K562 (cell line): ENCODE measurements around the gene ACTR3C. TPM values are rescaled to one million over a fixed set of nuclear protein-coding genes. Genes with fewer than 3 reads are reported as not detected.

ENCODE experiments used
- ATAC-seq: fragments of 200-7000 bp; cut with Tn5 transposase; 3 replicates; pipeline ENCODE4 v1.9.1; 2020; ENCODE audit warnings: moderate library complexity
- BruUV-seq: library from RNA; stranded (reverse); fragments of 400-500 nt; replicated peaks from 2 replicates; lab custom pipeline; 2021; lab: Mats Ljungman, UMichigan
- CTCF ChIA-PET: fragments of 300-600 bp; formaldehyde crosslinking; extraction: SDS; loops from one replicate; lab custom pipeline; 2021; ENCODE audit warnings: low intra/inter-chr PET ratio; lab: Yijun Ruan, JAX
- POLR2A ChIA-PET: fragments of 300-600, 350-650 bp; sonication (Branson Sonifier 250); formaldehyde crosslinking; extraction: SDS; loops from one replicate; lab custom pipeline; 2021; ENCODE audit warnings: antibody characterized with exemption, inconsistent platforms; lab: Yijun Ruan, JAX
- DNase-seq, 4 experiments: peaks; one replicate each; pipeline versions ENCODE4 v3.0.0 to v3.0.0-alpha.2; 2011 to 2018; ENCODE audit warnings: low spot score in 3 of 4, mixed read lengths in 3 of 4; ENCODE audit errors: extremely low read depth in 1 of 4
- FAIRE-seq: peaks from 2 replicates; lab custom pipeline; 2011; peaks lifted over from hg19 to GRCh38; lab: Jason Lieb, UNC
- H2AFZ ChIP-seq: 2 replicates; pipeline ENCODE4 v1.6.0; 2011; ENCODE audit warnings: low read depth, low read length, control low read depth, inconsistent platforms
- H3K27ac ChIP-seq: fragments of 200-600 bp; 3 replicates; pipeline ENCODE4 v1.8.0; 2011; ENCODE audit warnings: low read depth, mild to moderate bottlenecking, control low read depth, inconsistent platforms, low read length, moderate library complexity, mixed read lengths; ENCODE audit errors: extremely low read depth
- H3K27me3 ChIP-seq, 2 experiments: fragments of 300-600 bp in 1 of 2; 2 replicates in 1 of 2; 3 replicates in 1 of 2; pipeline versions ENCODE4 v1.6.0 to v1.8.0; 2011; ENCODE audit warnings: inconsistent platforms in 2 of 2, low read length in 2 of 2, mild to moderate bottlenecking in 1 of 2, mixed read lengths in 1 of 2, moderate library complexity in 1 of 2; ENCODE audit not compliant: control insufficient read depth in 2 of 2, insufficient read depth in 2 of 2
- H3K36me3 ChIP-seq: fragments of 300-600 bp; 3 replicates; pipeline ENCODE4 v1.8.0; 2011; ENCODE audit warnings: mild to moderate bottlenecking, low read length, inconsistent platforms; ENCODE audit not compliant: control insufficient read depth, insufficient read depth
- H3K4me1 ChIP-seq, 2 experiments: fragments of 200-600 bp in 1 of 2; replicated peaks in 1 of 2; 2 replicates in 1 of 2; 3 replicates in 1 of 2; pipeline versions ENCODE4 v1.5.1 to v1.8.0; 2011; ENCODE audit warnings: inconsistent platforms in 2 of 2, low read length in 2 of 2, mild to moderate bottlenecking in 1 of 2, mixed read lengths in 1 of 2, moderate library complexity in 1 of 2; ENCODE audit not compliant: control insufficient read depth in 2 of 2, insufficient read depth in 2 of 2
- H3K4me2 ChIP-seq: 2 replicates; pipeline ENCODE4 v1.6.1; 2011; ENCODE audit warnings: low read length, control low read depth, inconsistent platforms, mixed read lengths; ENCODE audit not compliant: insufficient read depth
- H3K4me3 ChIP-seq: fragments of 200-600 bp; sonication (generic), shearing (Covaris generic); 2 replicates; pipeline ENCODE4 v1.5.1; 2016; ENCODE audit warnings: control low read depth, inconsistent platforms
- H3K79me2 ChIP-seq: fragments of 200-600 bp; 3 replicates; pipeline ENCODE4 v1.8.0; 2011; ENCODE audit warnings: low read length, inconsistent platforms; ENCODE audit not compliant: control insufficient read depth, insufficient read depth
- H3K9ac ChIP-seq, 2 experiments: 2 replicates each; pipeline versions ENCODE4 v1.6.0 to v1.6.1; 2011; ENCODE audit warnings: low read depth in 2 of 2, low read length in 2 of 2, control low read depth in 1 of 2, inconsistent platforms in 1 of 2, mild to moderate bottlenecking in 1 of 2, mixed read lengths in 1 of 2; ENCODE audit not compliant: insufficient read depth in 1 of 2
- H3K9me1 ChIP-seq: one replicate; pipeline ENCODE4 v1.6.0; 2011; ENCODE audit warnings: inconsistent platforms, mild to moderate bottlenecking, low read length, moderate library complexity; ENCODE audit not compliant: control insufficient read depth, insufficient read depth
- H3K9me3 ChIP-seq: replicated peaks from 2 replicates; pipeline ENCODE4 v1.5.1; 2011; ENCODE audit warnings: low read depth, low read length, inconsistent platforms; ENCODE audit not compliant: control insufficient read depth, insufficient read depth
- H4K20me1 ChIP-seq: replicated peaks from 2 replicates; pipeline ENCODE4 v1.6.1; 2011; ENCODE audit warnings: low read length, inconsistent platforms, mixed read lengths; ENCODE audit not compliant: control insufficient read depth, insufficient read depth
- HNRNPK ChIP-seq: fragments of 200-400 bp; formaldehyde crosslinking; IDR thresholded peaks from one replicate; pipeline ENCODE4 v1.6.1; 2018; ENCODE audit warnings: mild to moderate bottlenecking, low read depth, low read length; ENCODE audit not compliant: poor library complexity, severe bottlenecking
- ILK ChIP-seq: fragments of 450-650 bp; IDR thresholded peaks from 2 replicates; pipeline ENCODE4 v1.6.1; 2016; ENCODE audit warnings: missing genetic modification characterization, low read depth, mild to moderate bottlenecking, missing compliant biosample characterization, moderate library complexity, borderline replicate concordance
- KDM1A ChIP-seq, 2 experiments: fragments of 450-650 bp; IDR thresholded peaks; 2 replicates each; pipeline ENCODE4 v1.6.1; 2016; ENCODE audit warnings: mild to moderate bottlenecking in 2 of 2
- PHF8 ChIP-seq: fragments of 200-600 bp; sonication (generic); IDR thresholded peaks from 2 replicates; pipeline ENCODE4 v1.6.1; 2012; ENCODE audit warnings: mixed run types, mild to moderate bottlenecking, inconsistent platforms, low read length, moderate library complexity, borderline replicate concordance
- POU5F1 ChIP-seq: fragments of 150-350 bp; IDR thresholded peaks from 2 replicates; pipeline ENCODE4 v1.6.1; 2014; ENCODE audit warnings: borderline replicate concordance, low read length, low read depth, mild to moderate bottlenecking; ENCODE audit not compliant: partially characterized antibody
- SRF ChIP-seq, 2 experiments: fragments of 250-450, 450-650 bp in 1 of 2; sonication (Bioruptor Pico) in 1 of 2; sonication (generic) in 1 of 2; formaldehyde crosslinking; IDR thresholded peaks; 2 replicates each; pipeline versions ENCODE4 v1.5.0 to v1.5.1; 2020 to 2022; ENCODE audit warnings: mild to moderate bottlenecking in 1 of 2, missing genetic modification reagents in 1 of 2
- WGBS: fragments of 100-300 bp; shearing (Covaris generic); methylation state at CpG from one replicate; pipeline ENCODE4 v1.1.6; 2016; ENCODE audit warnings: low coverage, mixed read lengths; ENCODE audit not compliant: insufficient coverage; ENCODE audit errors: missing lambda C conversion rate; 5-methylcytosine and 5-hydroxymethylcytosine counted together
- in situ Hi-C: fragments of 300-500 bp; cut with MboI; formaldehyde crosslinking; loops from 4 replicates; pipeline ENCODE4 v1.15.0; 2018; ENCODE audit warnings: inconsistent platforms, mixed read lengths
- intact Hi-C: fragments of 100-400 bp; cut with micrococcal nuclease; formaldehyde crosslinking; loops from 2 replicates; pipeline ENCODE4 v1.14.2; 2022
- polyA plus RNA-seq, 8 experiments: library from polyadenylated mRNA; depleted of rRNA in 4 of 8; stranded (reverse) in 5 of 8; unstranded in 3 of 8; fragments of >200 nt; fragmentation: Nextera tagmentation in 2 of 8; fragmentation: Illumina TruSeq in 1 of 8; extraction: Ambion mirVana in 2 of 8; extraction: Trizol in 1 of 8; gene quantifications; 2 replicates each; pipeline versions ENCODE4 v1.2.1 to v1.2.3, GENCODE V29; 2011 to 2014; ENCODE audit warnings: inconsistent platforms in 1 of 8, missing spikeins in 1 of 8
- total RNA-seq, 7 experiments: library from RNA; depleted of rRNA in 6 of 7; stranded (reverse); fragments of >200 nt in 6 of 7; fragmentation: Illumina TruSeq in 2 of 7; extraction: Trizol in 2 of 7; gene quantifications; 2 replicates each; pipeline versions ENCODE4 v1.2.1 to v1.2.3, GENCODE V29; 2011 to 2021; ENCODE audit warnings: low replicate concordance in 1 of 7
- TF ChIP-seq, protein P1 (sequence below): sonication (generic); formaldehyde crosslinking; IDR thresholded peaks from 2 replicates; pipeline ENCODE4 v1.8.0; 2022; ENCODE audit warnings: missing genetic modification reagents, mild to moderate bottlenecking, borderline replicate concordance
- TF ChIP-seq, protein P2 (sequence below): fragments of 250-450 bp; sonication (Bioruptor Pico); IDR thresholded peaks from 2 replicates; pipeline ENCODE4 v1.8.0; 2021; ENCODE audit warnings: borderline replicate concordance, mild to moderate bottlenecking, moderate library complexity; ENCODE audit not compliant: poor library complexity, severe bottlenecking
- TF ChIP-seq, protein P3 (sequence below): sonication (generic); formaldehyde crosslinking; IDR thresholded peaks from 2 replicates; pipeline ENCODE4 v1.8.0; 2022; ENCODE audit warnings: mild to moderate bottlenecking, missing genetic modification reagents

Gene ACTR3C
- total and polyA plus RNA-seq, 9 of the 15 experiments (the other 6 are each of a cell fraction or from before 2014, with no cell fraction given): 9.0 to 35.4 (median 13.3) TPM

DNA sequence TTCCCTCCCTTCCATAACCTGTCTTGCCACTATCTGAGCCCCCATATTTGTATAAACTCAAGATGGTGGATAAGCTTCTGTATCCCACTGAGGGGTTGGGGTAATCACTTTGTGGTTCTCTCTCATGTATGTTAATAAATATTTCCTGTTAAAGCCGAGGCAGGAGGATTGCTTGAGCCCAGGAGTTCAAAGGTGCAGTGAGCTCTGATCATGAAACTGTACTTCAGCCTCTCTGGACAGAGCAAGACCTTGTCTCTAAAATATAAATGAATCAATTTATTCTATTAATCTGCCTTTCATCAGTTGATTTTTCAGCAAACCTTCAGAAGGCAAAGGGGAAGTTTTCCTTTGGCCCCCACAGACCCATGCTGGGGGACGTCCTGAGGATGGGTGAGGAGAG is 19.9 kb upstream of the ACTR3C start:
- FAIRE-seq (no peak), DNase-seq (no peak), ATAC-seq (no peak)
- POLR2A ChIA-PET: interaction anchor here (0.7 to 1.5 kb wide), 6 partner anchors 8 to 34 kb away, joined by 3 to 6 read pairs (median 4); no protein-coding TSS in a partner anchor
- no TSS peak for BruUV-seq
- Histone ChIP-seq H2AFZ (no peak overlapping the region), H3K4me2 (no peak overlapping the region), H3K27ac (no peak overlapping the region), H3K9ac (no peak overlapping the region), H3K4me1 (peaks cover 0 to 25% of the 10 kb centered on the region in 2 experiments; a peak in 3 of 5 replicates), H3K9me1 (no peaks in the 10 kb centered on the region), H4K20me1 (peaks cover 5% of the 10 kb centered on the region; the same call in 1 of the 2 replicates), H3K27me3 (peaks cover 11 to 21% of the 10 kb centered on the region in 2 experiments; a peak in 4 of 5 replicates), H3K9me3 (no peaks in the 10 kb centered on the region), H3K36me3 (no peaks in the 10 kb centered on the region), H3K4me3 (no peak overlapping the region), H3K79me2 (no peaks in the 10 kb centered on the region)
- in situ Hi-C loops: no loop called here
- WGBS: 2% methylated on average over 2 of the region's 2 CpGs
- intact Hi-C loops: no loop called here
- CTCF ChIA-PET: no interaction called here
- no peak for TF ChIP-seq POU5F1
- TF ChIP-seq, protein P1, sequence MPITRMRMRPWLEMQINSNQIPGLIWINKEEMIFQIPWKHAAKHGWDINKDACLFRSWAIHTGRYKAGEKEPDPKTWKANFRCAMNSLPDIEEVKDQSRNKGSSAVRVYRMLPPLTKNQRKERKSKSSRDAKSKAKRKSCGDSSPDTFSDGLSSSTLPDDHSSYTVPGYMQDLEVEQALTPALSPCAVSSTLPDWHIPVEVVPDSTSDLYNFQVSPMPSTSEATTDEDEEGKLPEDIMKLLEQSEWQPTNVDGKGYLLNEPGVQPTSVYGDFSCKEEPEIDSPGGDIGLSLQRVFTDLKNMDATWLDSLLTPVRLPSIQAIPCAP (CRISPR knock-in tag): no peak
- TF ChIP-seq, protein P2, sequence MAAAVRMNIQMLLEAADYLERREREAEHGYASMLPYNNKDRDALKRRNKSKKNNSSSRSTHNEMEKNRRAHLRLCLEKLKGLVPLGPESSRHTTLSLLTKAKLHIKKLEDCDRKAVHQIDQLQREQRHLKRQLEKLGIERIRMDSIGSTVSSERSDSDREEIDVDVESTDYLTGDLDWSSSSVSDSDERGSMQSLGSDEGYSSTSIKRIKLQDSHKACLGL (CRISPR knock-in tag): no peak
- TF ChIP-seq ILK (tag): no peak
- TF ChIP-seq PHF8: no peak
- no peak for TF ChIP-seq SRF (CRISPR knock-in tag; IDR thresholded peaks at IDR 0.05)
- TF ChIP-seq, protein P3, sequence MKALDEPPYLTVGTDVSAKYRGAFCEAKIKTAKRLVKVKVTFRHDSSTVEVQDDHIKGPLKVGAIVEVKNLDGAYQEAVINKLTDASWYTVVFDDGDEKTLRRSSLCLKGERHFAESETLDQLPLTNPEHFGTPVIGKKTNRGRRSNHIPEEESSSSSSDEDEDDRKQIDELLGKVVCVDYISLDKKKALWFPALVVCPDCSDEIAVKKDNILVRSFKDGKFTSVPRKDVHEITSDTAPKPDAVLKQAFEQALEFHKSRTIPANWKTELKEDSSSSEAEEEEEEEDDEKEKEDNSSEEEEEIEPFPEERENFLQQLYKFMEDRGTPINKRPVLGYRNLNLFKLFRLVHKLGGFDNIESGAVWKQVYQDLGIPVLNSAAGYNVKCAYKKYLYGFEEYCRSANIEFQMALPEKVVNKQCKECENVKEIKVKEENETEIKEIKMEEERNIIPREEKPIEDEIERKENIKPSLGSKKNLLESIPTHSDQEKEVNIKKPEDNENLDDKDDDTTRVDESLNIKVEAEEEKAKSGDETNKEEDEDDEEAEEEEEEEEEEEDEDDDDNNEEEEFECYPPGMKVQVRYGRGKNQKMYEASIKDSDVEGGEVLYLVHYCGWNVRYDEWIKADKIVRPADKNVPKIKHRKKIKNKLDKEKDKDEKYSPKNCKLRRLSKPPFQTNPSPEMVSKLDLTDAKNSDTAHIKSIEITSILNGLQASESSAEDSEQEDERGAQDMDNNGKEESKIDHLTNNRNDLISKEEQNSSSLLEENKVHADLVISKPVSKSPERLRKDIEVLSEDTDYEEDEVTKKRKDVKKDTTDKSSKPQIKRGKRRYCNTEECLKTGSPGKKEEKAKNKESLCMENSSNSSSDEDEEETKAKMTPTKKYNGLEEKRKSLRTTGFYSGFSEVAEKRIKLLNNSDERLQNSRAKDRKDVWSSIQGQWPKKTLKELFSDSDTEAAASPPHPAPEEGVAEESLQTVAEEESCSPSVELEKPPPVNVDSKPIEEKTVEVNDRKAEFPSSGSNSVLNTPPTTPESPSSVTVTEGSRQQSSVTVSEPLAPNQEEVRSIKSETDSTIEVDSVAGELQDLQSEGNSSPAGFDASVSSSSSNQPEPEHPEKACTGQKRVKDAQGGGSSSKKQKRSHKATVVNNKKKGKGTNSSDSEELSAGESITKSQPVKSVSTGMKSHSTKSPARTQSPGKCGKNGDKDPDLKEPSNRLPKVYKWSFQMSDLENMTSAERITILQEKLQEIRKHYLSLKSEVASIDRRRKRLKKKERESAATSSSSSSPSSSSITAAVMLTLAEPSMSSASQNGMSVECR (CRISPR knock-in tag): no peak
- no peak for TF ChIP-seq HNRNPK
- no peak for TF ChIP-seq KDM1A (IDR thresholded peaks at IDR 0.05)
